ENCODE measurements around the gene FLNB. TPM values are rescaled to one million over a fixed set of nuclear protein-coding genes. Genes with fewer than 3 reads are reported as not detected.

Gene FLNB
- polyA plus RNA-seq, 3 donors: 168 to 173 (median 169) TPM

DNA sequence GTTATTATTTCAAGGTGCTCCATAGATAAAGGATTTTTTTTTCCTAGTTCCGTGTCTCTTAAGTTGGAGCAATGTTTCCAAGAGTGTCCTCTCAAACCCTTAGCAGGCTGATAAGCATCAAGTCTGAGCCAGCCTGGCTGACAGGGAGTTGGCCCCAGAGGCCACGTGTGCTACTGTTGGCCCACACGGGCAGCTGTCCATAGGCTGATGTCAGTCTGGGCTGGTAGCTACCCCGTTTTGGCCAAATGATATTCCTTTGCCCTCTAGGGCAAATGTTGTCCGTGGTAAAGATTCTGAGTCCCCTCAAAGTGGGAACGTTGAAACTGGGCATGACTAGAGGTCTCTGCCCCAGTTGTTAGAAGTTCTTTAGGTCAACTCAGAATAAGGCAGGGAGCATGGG, 99.4 kb downstream of the FLNB start:
- DNase-seq (ENCODE audit: extremely low read depth in 1 of 11, low read depth in 9 of 11, low spot score in 4 of 11): no peak

DNA sequence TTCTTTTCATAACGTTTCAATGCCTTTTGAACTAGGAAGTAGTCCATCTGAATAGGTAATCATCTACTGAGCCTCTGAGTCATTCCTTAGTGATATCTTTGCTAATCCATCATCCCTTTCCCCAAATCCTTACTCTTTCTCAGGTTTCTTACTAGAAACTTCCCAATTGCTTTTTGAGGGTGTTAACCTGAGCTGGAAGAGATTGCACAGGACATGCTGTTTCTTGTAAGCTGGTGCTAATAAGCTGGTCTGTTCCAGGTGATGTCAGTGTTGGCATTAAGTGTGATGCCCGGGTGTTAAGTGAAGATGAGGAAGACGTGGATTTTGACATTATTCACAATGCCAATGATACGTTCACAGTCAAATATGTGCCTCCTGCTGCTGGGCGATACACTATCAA, 101.5 kb downstream of the FLNB start:
- DNase-seq (ENCODE audit: extremely low read depth in 1 of 11, low read depth in 9 of 11, low spot score in 4 of 11): no peak

DNA sequence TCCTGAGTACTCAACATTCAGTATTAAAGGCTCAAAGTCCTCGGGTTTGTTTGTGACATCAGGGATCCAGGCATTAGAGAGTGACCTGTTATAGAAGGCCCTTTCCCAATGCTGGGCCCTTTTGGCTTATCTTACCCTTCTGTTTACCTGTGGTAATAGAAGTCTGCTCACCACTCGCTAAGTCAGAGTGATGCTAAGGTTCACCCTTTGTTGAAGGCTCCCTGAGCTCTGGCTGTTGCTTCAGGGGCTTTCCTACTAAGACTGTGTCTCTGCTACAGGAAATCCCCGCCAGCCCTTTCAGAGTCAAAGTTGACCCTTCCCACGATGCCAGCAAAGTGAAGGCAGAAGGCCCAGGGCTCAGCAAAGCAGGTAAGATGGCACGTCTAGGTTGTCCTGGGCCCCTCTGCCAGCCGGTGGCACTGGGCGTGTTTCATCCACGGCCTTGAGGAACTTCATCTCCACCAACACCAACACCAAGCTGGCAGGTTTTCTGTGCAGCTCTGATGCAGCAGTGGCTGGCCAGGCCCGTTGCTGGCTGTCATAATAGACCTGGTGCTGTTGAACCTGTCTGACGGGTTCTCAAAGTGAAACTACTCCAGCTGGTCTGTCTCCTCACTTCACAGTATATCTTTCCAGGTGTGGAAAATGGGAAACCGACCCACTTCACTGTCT, 103.4 kb downstream of the FLNB start:
- peak in 4 of 11 donors; percentile 41 to 66 (median 48) for DNase-seq (ENCODE audit: extremely low read depth in 1 of 11, low read depth in 9 of 11, low spot score in 4 of 11)

DNA sequence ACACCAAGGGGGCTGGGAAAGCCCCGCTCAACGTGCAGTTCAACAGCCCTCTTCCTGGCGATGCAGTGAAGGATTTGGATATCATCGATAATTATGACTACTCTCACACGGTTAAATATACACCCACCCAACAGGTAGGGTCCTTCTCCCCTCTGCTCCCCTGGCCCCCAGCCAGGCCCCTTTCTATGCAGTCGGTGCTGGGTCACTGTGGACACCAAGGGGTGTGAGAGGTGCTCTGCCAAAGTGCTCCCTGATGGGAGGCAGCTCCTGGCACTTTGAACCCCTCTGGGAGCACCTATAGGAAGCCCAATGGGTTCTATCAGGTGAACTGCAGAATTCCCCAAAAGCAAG, 103.9 kb downstream of the FLNB start:
- DNase-seq (ENCODE audit: extremely low read depth in 1 of 11, low read depth in 9 of 11, low spot score in 4 of 11): no peak

DNA sequence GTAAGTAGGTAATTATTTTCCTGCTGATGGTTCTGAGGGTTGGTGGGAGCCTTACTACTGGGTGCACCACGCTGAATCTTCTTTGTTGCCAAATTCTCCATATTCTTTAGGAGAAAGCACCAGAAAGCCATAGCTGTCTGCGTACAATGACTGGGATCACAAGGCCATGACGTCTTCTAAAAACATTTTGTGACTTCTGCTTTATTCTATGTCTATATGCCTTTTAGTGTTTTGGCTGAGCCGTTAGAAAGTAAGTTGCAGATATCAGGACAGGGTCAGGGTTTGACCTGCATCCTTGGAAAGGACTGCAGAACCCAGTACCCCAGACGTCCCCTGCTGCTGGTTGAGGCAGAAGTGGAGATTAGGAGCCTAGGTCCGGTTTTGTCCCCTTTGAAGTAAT, 107.0 kb downstream of the FLNB start:
- no peak for DNase-seq (ENCODE audit: extremely low read depth in 1 of 11, low read depth in 9 of 11, low spot score in 4 of 11)

DNA sequence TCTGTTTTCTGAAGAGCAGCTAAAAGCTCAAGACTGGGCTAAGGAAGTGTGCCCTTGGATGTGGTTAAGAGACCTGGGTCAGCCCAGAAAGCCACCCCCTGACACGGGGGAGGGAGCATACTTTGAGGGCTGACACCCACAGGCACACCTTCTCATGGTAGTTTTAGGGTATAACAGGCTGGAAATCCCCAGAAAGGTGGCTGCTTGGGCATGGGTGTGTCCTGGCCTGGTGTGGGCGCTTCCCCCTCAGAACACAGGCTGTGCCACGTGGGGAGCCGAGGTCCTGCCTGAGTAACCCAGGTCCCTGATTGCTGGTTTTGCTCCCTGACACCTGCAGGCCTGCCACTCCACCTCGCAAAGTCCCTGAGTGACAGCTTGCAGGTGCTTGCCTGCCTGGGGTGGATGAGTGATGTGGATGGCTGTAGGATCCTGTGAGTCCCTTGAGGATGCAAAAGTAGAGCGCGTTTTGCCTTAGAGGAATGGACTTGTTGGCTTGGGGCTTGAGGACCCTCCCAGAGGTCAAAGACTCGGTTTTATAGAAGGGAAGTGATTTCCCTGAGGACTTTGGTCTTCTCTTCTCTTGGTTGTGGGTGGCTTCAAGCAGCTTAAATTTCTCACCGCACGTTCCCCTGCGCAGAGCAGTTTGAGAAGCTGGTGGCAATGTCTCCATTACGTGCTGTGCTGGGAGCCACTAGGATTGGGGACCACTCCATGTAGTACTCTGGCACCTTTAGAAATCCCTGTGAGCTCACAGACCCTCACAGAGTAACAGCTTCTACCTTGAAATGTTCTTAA, 108.1 kb downstream of the FLNB start:
- DNase-seq (ENCODE audit: extremely low read depth in 1 of 11, low read depth in 9 of 11, low spot score in 4 of 11): no peak

DNA sequence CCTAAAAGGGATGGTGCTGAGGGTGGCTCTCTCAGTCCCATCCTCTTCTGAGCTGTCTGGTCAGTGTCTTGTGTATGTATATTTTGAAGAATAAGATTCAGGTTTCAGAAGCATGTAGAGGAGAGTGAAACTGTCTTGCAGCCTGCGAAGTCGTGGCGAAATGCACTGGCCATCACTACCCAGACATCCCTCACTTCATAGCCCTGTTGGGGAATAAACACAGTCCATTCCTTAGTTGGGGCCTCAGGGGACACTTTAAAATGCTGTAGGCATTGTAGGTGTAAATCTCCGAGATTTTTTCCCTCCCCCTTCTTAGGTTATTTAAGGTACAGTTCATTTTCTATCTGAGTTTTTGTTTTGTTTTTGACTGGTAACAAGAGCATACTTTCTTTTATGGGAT, 108.8 kb downstream of the FLNB start:
- DNase-seq (ENCODE audit: extremely low read depth in 1 of 11, low read depth in 9 of 11, low spot score in 4 of 11): no peak

DNA sequence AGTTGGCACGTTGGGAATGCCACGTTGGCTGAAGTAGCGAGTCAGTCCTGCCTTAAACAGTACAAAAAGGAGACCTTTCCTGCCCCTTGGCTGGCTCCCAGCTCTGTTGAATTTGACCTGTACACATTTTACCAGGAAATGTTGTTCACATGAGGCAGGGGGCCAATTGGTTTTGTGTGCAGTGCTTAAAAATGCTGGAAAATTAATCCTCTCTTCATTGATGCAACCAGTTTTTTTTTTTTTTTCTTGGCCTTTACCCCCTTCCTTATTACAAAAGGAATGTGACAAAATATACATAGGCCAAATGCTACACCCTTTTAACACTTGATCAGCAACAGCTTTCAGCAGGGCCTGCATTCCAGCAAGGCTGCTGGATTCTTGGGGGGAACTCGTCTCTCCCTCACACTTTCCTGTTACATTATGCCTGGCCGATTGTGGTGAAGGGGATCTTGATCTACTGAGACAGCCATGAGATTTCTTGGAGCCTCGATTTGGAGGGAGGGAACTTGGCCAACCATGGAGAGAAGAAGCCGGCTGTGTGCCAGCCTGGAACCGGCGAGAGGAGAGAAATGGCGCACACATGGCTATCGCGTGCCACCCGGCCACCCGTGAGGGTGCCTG, 109.4 kb downstream of the FLNB start:
- DNase-seq (ENCODE audit: extremely low read depth in 1 of 11, low read depth in 9 of 11, low spot score in 4 of 11): peak in 5 of 11 donors; percentile 38 to 62 (median 45)

DNA sequence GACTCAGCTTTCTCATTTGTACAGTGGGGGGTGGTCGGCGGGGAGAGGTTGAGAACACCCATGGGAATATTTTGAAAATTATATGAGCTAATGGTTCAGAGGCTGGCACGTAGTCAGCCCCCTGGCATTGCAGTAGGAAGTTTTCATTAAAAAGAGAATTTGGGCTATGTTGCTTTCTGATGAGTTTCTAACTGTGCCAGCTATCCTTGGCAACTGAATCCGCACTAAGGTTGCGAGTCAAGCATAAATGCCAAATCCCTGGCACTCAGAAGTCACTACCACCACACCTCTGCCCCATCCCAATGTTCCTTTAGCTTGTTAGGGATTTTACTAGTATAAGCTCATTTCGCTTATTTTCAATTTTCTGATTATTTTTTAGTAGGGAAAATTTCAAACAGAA, 111.0 kb downstream of the FLNB start:
- no peak for DNase-seq (ENCODE audit: extremely low read depth in 1 of 11, low read depth in 9 of 11, low spot score in 4 of 11)

DNA sequence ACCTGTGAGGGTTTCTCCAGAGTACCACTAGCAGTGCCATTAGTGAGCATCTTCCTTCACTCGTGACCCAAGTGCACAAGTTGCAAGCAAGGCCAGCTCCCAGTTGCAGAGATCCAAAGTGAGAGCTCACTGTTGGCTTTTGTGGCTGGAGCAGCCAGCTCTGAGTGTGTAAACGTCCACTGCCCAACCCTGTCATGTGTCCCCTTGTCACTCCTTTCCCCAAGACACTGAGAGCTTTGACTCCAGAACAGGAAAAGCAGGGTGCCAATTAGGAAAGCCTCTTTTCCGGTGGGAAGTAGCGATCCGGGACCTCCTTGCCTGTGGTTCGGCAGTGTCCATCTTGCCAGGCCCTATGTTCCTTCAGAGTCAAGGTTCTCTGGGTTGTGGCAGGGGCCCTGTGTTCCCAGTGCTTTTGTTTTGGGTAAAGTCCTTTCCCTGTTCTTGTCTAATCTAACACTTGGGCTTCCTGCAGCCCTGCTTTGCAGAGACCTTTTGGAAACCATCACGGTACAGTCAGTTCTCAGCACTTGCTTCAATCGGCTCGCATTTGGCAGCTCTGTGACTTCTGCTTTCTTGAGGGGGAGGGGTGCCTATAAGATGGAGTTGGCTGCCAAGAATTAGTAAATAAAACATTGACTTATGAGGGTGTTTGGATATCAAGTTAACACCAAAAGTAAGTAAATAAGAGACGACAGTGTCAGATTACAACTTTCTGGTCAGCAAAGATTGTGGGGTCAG, 112.0 kb downstream of the FLNB start:
- peak in 1 of 11 donors; percentile 31 for DNase-seq (ENCODE audit: extremely low read depth in 1 of 11, low read depth in 9 of 11, low spot score in 4 of 11)

DNA sequence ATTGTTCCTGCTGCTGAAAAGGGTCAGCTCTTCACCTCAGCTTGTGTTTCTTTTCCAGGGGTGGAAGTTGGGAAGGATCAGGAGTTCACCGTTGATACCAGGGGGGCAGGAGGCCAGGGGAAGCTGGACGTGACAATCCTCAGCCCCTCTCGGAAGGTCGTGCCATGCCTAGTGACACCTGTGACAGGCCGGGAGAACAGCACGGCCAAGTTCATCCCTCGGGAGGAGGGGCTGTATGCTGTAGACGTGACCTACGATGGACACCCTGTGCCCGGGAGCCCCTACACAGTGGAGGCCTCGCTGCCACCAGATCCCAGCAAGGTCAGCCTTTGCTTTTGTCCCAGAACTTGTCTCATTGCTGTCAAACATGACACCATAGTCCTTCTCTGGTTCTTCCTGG, 113.0 kb downstream of the FLNB start:
- DNase-seq (ENCODE audit: extremely low read depth in 1 of 11, low read depth in 9 of 11, low spot score in 4 of 11): no peak

DNA sequence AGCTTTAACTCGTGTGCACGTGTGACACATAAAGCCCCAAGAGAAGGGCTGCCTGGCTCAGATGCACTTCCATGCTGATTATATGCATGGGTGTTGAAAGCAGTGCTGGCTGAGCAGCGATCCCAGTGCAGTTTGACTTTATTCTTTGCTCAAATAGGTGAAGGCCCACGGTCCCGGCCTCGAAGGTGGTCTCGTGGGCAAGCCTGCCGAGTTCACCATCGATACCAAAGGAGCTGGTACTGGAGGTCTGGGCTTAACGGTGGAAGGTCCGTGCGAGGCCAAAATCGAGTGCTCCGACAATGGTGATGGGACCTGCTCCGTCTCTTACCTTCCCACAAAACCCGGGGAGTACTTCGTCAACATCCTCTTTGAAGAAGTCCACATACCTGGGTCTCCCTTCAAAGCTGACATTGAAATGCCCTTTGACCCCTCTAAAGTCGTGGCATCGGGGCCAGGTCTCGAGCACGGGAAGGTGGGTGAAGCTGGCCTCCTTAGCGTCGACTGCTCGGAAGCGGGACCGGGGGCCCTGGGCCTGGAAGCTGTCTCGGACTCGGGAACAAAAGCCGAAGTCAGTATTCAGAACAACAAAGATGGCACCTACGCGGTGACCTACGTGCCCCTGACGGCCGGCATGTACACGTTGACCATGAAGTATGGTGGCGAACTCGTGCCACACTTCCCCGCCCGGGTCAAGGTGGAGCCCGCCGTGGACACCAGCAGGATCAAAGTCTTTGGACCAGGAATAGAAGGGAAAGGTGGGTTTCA, 114.9 kb downstream of the FLNB start:
- DNase-seq (ENCODE audit: extremely low read depth in 1 of 11, low read depth in 9 of 11, low spot score in 4 of 11): no peak

DNA sequence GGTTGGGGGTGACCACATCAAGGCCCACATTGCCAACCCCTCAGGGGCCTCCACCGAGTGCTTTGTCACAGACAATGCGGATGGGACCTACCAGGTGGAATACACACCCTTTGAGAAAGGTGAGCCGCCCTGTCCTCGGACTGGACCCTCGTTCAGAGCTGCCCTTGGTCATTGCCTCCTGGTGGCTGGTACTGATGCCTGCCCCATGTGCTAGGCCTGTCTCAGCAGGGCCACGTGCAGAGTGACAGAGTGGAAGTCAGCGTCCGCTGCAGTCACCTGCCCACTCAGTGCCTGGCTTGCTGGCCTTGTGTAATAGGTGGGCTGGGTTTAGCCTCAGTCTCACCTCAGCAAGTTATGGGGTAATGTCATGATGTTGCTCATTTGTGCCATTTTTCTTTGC, 116.2 kb downstream of the FLNB start:
- no peak for DNase-seq (ENCODE audit: extremely low read depth in 1 of 11, low read depth in 9 of 11, low spot score in 4 of 11)

DNA sequence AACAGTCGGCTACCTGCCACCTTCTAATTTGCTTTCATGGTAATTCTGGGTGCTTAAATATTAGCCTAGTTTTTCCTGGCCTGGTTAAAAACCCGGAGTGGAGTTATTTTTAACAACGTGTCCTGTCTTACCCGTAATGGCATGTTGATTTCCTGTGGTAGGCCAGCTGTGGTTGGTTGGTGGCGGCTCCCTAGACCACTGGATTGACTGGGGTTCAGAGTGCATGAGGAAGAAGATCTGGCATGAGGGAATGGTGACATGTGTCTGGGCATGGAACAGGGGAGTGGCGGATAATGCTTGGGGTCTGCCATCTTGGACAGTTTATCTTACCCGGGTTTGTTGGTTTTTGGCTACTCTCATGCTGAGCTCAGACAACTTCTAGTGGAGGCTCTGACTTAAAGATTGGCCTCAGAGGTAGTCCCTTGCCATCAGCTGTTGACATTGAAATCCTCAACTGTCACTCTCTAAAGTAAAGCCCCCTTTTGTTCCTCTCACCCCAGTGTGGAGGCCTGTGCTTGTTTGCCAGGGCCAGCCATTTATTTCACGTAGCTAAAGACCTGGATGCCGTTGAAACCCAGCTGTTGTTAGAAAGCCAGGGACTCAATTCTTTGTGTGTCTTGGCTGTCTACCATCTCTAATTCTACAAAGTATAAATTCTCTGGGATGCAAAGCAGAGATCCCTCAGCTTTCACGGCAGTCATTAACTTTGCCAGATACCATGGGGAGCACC, 121.0 kb downstream of the FLNB start:
- no peak for DNase-seq (ENCODE audit: extremely low read depth in 1 of 11, low read depth in 9 of 11, low spot score in 4 of 11)

DNA sequence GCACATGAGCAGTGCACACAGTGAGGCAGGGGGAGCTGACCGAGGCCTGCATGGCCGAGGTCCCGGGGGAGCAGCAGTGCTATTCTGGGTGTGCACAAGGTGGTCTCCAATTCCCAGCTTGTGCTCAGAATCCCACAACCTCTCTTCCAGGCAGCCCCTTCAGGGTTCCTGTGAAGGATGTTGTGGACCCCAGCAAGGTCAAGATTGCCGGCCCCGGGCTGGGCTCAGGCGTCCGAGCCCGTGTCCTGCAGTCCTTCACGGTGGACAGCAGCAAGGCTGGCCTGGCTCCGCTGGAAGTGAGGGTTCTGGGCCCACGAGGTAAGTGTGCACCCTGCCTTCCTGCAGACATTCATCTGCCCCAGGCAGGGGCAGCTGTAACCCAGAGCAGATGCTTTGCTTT, 122.4 kb downstream of the FLNB start:
- no peak for DNase-seq (ENCODE audit: extremely low read depth in 1 of 11, low read depth in 9 of 11, low spot score in 4 of 11)

DNA sequence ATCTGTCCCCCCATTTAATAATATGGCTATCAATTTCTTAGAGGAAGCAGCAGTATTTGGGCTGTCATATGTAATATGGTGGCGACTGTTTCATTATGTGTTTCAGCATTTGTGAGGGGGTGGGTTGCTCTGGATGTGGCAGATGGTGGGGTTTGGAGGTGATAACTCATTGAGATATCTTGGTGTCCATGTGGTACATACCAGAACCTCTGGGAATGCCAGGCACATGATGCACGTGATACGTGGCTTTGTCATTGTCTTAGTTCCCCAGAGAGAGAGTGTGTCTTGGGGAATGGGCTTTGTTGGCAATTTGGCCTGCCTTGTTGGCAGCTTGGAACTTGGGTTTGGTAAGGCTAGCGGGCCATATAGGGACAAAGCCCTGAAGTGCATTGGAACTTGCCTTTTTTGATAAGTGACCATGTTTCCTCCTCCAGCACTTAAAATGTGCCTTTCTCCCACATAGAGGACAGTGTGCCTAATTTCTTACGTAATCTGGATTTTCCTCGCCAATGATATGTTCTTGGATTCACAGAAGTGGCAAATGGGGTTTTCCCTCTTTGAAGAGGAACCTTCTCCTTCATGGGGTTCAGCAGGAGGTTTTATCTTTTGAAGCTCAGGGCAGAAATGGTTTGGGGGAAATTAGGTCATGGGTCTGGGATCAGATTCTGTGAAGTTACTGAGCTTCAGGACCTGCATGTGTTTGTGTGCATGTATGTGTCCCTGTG, 123.0 kb downstream of the FLNB start:
- no peak for DNase-seq (ENCODE audit: extremely low read depth in 1 of 11, low read depth in 9 of 11, low spot score in 4 of 11)

DNA sequence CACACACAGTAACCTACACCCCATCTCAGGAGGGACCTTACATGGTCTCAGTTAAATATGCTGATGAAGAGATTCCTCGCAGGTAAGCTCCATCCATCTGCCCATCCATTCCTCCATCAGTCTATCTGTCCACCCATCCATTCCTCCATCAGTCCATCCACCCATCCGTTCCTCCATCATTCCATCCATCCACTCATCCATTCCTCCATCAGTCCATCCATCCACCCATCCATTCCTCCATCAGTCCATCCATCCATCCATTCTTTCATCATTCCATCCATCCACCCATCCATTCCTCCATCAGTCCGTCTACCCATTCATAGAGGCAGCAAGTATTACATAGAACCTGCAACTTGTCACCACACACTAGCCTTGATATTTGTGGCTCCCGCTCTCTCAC, 124.6 kb downstream of the FLNB start:
- no peak for DNase-seq (ENCODE audit: extremely low read depth in 1 of 11, low read depth in 9 of 11, low spot score in 4 of 11)

DNA sequence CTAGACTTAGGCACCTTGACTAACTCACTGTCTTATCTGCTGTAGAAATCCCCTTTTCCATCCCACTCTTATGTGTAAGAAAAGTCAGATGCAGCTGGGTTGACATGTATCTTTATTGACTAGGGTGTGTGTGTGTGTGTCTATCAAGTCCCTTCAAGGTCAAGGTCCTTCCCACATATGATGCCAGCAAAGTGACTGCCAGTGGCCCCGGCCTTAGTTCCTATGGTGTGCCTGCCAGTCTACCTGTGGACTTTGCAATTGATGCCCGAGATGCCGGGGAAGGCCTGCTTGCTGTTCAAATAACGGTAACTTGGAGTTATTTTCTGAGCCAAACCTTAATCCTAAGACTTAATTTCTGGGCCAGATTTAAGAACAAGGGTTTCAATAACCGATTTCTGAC, 126.2 kb downstream of the FLNB start:
- DNase-seq (ENCODE audit: extremely low read depth in 1 of 11, low read depth in 9 of 11, low spot score in 4 of 11): no peak

Measured in renal cortex interstitium (tissue), 11 donors.